Central memory CD8-positive, alpha-beta T cell (primary cell): ENCODE measurements around the gene AMPD3.
A peak's percentile ranks its signal among the peaks of the same experiment; 100 is the strongest.

Experiments used
- ATAC-seq: fragments of 150-1000 bp; cut with Tn5 transposase; replicated peaks from 2 replicates; pipeline ENCODE4 v1.10.0; 2022; ENCODE audit warnings: mild to moderate bottlenecking, moderate FRiP score, moderate number of reproducible peaks; ENCODE audit not compliant: poor library complexity, severe bottlenecking; ENCODE audit errors: extremely low read depth
- DNase-seq, 2 donors: peaks; one replicate each; pipeline ENCODE4 v3.0.0; 2021; ENCODE audit warnings: low spot score in 2 of 2
- H3K27ac Mint-ChIP-seq: one replicate; pipeline ENCODE4 v1.8.0; 2022; ENCODE audit warnings: low read depth, mild to moderate bottlenecking, moderate library complexity, mixed read lengths
- H3K27me3 Mint-ChIP-seq: one replicate; pipeline ENCODE4 v1.8.0; 2022; ENCODE audit warnings: mixed read lengths
- H3K36me3 Mint-ChIP-seq: one replicate; pipeline ENCODE4 v1.8.0; 2022; ENCODE audit warnings: mild to moderate bottlenecking, moderate library complexity, mixed read lengths; ENCODE audit not compliant: insufficient read depth
- H3K4me1 Mint-ChIP-seq: one replicate; pipeline ENCODE4 v1.8.0; 2022; ENCODE audit warnings: mixed read lengths
- H3K4me3 Mint-ChIP-seq: one replicate; pipeline ENCODE4 v1.8.0; 2022; ENCODE audit warnings: mild to moderate bottlenecking, moderate library complexity, mixed read lengths
- H3K9me3 Mint-ChIP-seq: one replicate; pipeline ENCODE4 v1.8.0; 2022; ENCODE audit warnings: mixed read lengths

AMPD3 gene

GRCh38 chr11:10488934-10489691, 34.0 kb downstream of the AMPD3 start:
- Mint-ChIP-seq H3K4me1 (peaks cover 23% of the 10 kb centered on the region), H3K36me3 (peaks cover 17% of the 10 kb centered on the region), H3K27me3 (no peaks in the 10 kb centered on the region), H3K4me3 (no peak overlapping the region), H3K9me3 (no peaks in the 10 kb centered on the region), H3K27ac (peak overlapping the region; percentile 73)
- ATAC-seq, result peak; percentile 69
- DNase-seq, result no peak

DNA sequence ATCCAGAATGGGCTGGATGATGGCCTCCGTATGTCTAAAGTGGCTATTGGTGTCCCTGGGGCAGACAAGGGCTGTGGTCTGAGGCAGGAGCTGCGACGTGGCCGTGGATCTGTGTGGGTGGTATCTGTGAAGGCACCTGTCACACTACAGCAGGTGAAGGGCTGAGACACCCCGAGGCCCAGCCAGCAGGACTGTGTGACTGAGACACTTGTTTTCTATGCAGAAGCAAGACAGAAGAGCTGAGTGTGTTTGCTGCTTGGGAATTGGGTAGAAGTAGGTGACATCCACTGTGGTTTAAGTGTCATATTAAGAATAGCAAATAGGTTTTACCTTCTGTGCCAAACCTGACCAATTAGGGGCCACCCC, 35.0 kb downstream of the AMPD3 start:
- Mint-ChIP-seq H3K27me3 (no peaks in the 10 kb centered on the region), H3K4me3 (no peak overlapping the region), H3K9me3 (no peaks in the 10 kb centered on the region), H3K36me3 (peaks cover 15% of the 10 kb centered on the region), H3K4me1 (peaks cover 23% of the 10 kb centered on the region), H3K27ac (peak overlapping the region; percentile 64)
- no peak for ATAC-seq
- no peak for DNase-seq

DNA sequence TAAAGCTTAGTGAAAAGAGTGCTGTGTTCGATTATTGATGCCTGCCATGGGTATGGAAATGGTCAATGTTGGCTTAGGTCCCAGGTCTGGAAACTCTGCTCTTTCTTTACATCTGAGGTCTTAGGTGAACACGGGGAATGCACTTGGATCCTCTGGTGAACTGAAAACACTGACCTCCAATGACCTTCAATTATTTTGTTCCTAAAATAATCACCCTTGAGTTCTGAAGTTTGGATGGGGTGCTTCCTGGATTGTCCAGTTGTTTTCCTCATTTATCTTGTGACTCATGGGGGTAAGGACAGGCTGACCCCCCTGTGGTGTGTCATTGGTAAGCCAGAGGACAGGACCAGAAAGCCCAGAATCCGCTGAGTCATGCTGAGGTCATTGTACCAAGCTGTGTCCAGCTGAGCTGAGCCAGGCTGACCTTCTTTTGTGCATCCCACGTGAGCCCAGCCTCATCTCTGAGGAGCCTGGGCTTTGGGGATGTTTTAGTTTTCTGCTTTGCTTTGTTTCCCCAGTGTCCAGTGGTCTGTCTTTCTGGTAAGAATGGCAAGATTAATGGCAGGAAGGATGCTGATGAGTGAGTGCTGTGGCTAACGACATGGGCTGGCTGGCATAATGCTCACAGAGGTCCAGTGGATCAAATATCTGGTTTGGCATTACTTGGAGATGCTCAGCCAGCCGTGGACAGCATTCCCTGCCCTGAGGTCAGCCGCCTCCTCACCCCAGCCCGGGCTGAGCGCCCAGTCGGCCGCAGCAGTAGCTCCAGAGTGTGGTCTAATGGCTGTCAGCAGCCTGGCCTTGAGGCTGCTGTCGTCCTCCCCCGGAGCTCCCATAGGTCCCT, 35.6 kb downstream of the AMPD3 start:
- DNase-seq (no peak), ATAC-seq (no peak)
- H3K9me3 Mint-ChIP-seq, result no peaks in the 10 kb centered on the region
- H3K27ac Mint-ChIP-seq, result peak overlapping the region; percentile 64
- peaks cover 23% of the 10 kb centered on the region for H3K4me1 Mint-ChIP-seq
- H3K4me3 Mint-ChIP-seq, result no peak overlapping the region
- H3K36me3 Mint-ChIP-seq, result peaks cover 17% of the 10 kb centered on the region
- H3K27me3 Mint-ChIP-seq, result no peaks in the 10 kb centered on the region

- Mint-ChIP-seq H3K27ac (no peak overlapping the region), H3K4me1 (peaks cover 23% of the 10 kb centered on the region)
- no peak for DNase-seq
Observed at GRCh38 chr11:10492084-10492483, 37.0 kb downstream of the AMPD3 start.

GRCh38 chr11:10493041-10493663, 38.1 kb downstream of the AMPD3 start:
- no peak for ATAC-seq
- Mint-ChIP-seq H3K27me3 (no peaks in the 10 kb centered on the region), H3K4me3 (no peak overlapping the region), H3K36me3 (peaks cover 33% of the 10 kb centered on the region), H3K9me3 (no peaks in the 10 kb centered on the region), H3K4me1 (peaks cover 23% of the 10 kb centered on the region), H3K27ac (no peak overlapping the region)
- DNase-seq, result no peak

More at GRCh38 chr11:10492084-10492483, 37.0 kb downstream of the AMPD3 start:
- Mint-ChIP-seq H3K36me3 (peaks cover 27% of the 10 kb centered on the region), H3K4me3 (no peak overlapping the region), H3K27me3 (no peaks in the 10 kb centered on the region), H3K9me3 (no peaks in the 10 kb centered on the region)
- no peak for ATAC-seq

DNA sequence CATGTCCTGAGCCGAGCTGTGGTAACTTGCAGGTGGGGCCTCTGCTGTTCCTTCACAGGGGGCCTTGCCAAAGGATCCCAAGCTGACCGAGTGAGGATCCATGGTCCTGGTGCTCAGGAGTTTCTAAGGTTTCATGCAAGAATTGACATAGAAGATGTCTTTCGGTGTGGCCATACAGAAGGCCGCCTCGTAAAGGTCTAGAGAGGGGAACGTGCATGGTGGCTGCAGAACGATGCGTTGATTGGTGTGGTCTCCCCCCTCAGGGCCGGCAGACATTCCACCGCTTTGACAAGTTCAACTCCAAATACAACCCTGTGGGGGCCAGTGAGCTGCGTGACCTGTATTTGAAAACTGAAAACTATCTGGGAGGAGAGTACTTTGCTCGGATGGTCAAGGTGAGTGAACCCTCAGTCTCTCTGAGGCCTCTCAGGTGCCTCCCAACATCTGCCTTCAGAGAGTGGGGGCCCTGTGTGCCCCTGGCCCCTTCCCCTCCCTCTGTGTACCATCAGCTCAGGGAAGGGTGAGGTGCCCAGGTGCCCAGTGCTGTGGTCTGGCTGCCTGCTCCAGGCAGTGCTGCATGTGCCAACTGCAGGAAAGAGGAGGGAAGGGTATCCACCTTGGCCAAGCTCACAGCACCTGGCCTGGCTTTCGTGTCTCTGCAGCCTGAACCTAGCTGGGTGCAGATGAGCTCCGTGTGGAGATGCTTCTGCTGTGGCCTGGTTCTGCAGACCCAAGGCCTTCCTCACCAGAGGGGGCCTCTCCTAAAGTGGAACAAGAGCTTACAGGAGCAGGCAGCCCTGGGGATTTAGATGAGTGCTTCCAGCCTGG, 39.8 kb downstream of the AMPD3 start:
- ATAC-seq, result no peak
- H3K4me3 Mint-ChIP-seq, result no peak overlapping the region
- H3K9me3 Mint-ChIP-seq, result no peaks in the 10 kb centered on the region
- peaks cover 37% of the 10 kb centered on the region for H3K36me3 Mint-ChIP-seq
- H3K4me1 Mint-ChIP-seq, result peaks cover 17% of the 10 kb centered on the region
- no peak overlapping the region for H3K27ac Mint-ChIP-seq
- H3K27me3 Mint-ChIP-seq, result no peaks in the 10 kb centered on the region
- DNase-seq, result peak in 1 of 2 donors; percentile 4

GRCh38 chr11:10495464-10495786, 40.4 kb downstream of the AMPD3 start:
- Mint-ChIP-seq H3K27me3 (no peaks in the 10 kb centered on the region), H3K4me3 (no peak overlapping the region), H3K4me1 (peaks cover 13% of the 10 kb centered on the region), H3K9me3 (no peaks in the 10 kb centered on the region), H3K36me3 (peaks cover 38% of the 10 kb centered on the region), H3K27ac (no peak overlapping the region)
- DNase-seq (peak in 1 of 2 donors; percentile 8), ATAC-seq (no peak)

DNA sequence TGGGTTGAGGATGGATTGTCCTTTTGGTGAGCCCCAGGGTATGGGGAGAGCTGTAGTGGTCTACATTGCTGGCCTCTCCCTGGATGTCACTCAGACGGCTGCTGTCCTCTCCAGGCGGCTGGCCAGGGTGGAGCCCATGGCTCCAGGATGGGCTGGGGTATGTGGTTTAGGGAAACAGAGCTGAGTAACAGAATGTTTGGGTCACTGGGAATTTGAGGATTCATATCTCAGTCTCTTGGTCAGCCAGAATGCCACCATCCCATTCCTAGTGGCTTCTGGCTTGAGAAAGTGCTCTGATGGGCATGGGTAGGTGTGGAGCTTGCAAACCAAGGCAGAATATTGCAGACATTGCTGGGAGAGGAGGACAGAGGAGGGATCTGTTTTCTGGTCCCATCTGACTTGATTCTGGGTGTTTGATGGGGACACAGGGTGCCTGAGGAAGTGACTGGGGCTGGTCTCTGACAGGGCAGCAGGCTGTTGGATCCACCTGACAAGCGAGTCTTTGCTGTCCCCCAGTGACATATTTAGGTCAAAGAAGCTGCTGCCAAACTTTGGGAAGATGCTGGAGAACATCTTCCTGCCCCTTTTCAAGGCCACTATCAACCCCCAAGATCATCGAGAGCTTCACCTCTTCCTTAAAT, 41.4 kb downstream of the AMPD3 start:
- Mint-ChIP-seq H3K9me3 (no peaks in the 10 kb centered on the region), H3K4me1 (peaks cover 10% of the 10 kb centered on the region), H3K27ac (no peak overlapping the region), H3K36me3 (peaks cover 38% of the 10 kb centered on the region), H3K27me3 (no peaks in the 10 kb centered on the region), H3K4me3 (no peak overlapping the region)
- DNase-seq, result peak in 1 of 2 donors; percentile 0
- ATAC-seq, result no peak

DNA sequence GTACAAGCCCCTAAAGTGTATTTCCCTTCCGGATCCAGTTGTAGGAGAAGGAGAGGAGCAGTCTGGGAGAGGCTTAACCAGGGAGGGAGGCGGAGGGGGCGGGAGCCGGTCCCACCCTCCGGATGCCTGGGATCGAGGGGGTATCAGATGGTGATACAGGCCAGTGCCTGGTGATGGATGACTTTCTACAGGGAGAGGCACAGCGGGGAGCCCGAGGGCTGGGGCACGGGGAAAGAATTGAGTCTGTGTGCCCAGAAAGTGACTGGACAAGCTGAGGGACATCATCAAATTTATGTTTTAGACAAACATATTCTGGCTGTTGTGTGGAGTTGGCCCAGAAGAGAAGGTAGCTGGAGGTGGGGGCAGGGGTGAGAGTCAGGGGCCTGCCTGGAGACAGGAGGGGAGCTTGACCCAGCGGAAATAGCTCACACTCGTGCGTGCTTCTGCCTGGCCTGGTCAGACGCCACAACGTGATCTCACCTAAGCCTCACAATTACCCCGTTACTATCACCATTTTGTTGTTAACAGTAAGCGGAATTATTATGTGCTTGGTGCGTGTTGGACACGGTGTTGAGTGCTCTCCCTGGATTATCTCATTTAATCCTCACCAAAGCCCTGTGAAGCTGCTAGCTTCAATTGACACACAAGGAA, 42.4 kb downstream of the AMPD3 start:
- DNase-seq, result peak in 1 of 2 donors; percentile 4
- H3K36me3 Mint-ChIP-seq, result peaks cover 40% of the 10 kb centered on the region
- H3K27ac Mint-ChIP-seq, result no peak overlapping the region
- no peak overlapping the region for H3K4me3 Mint-ChIP-seq
- no peak for ATAC-seq
- no peaks in the 10 kb centered on the region for H3K9me3 Mint-ChIP-seq
- no peaks in the 10 kb centered on the region for H3K27me3 Mint-ChIP-seq
- H3K4me1 Mint-ChIP-seq, result peaks cover 4% of the 10 kb centered on the region

DNA sequence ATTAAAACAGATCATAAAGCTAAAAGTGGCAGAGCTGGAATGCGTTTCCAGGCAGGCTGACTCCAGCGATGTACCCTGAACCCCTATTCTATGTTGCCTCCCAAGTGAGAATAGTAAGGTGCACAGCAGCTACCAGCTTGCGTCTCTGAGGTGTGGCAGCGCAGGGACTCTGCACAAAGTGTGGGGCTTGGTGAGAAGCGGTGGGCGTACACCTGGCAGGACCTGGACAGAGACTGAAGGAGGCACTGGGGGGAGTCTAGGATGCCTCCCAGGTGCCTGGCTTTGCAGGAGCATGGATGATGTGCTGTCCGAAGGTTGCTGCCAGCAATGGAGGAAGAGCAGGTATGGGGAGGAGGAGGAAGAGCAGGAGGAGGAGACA, 42.9 kb downstream of the AMPD3 start:
- peak in 1 of 2 donors; percentile 5 for DNase-seq
- no peaks in the 10 kb centered on the region for H3K9me3 Mint-ChIP-seq
- no peak overlapping the region for H3K27ac Mint-ChIP-seq
- no peak for ATAC-seq
- peaks cover 40% of the 10 kb centered on the region for H3K36me3 Mint-ChIP-seq
- H3K4me1 Mint-ChIP-seq, result peaks cover 4% of the 10 kb centered on the region
- no peaks in the 10 kb centered on the region for H3K27me3 Mint-ChIP-seq
- no peak overlapping the region for H3K4me3 Mint-ChIP-seq

- no peak overlapping the region for H3K4me3 Mint-ChIP-seq
- ATAC-seq (no peak), DNase-seq (peak in 1 of 2 donors; percentile 9)
- H3K9me3 Mint-ChIP-seq, result no peaks in the 10 kb centered on the region
- peaks cover 4% of the 10 kb centered on the region for H3K4me1 Mint-ChIP-seq
- H3K27ac Mint-ChIP-seq, result peak overlapping the region; percentile 41
- H3K36me3 Mint-ChIP-seq, result peaks cover 40% of the 10 kb centered on the region
- H3K27me3 Mint-ChIP-seq, result no peaks in the 10 kb centered on the region
Observed at GRCh38 chr11:10498426-10499250, 43.6 kb downstream of the AMPD3 start.
